Right atrium auricular region (tissue), 2 donors: ENCODE results near the gene CCDC142. TPM values are rescaled to one million over a fixed set of nuclear protein-coding genes. Genes with fewer than 3 reads are reported as not detected.

Experiments
- DNase-seq: peaks from one replicate; pipeline ENCODE4 v3.0.0-alpha.2; 2019; ENCODE audit warnings: low spot score
- H3K27ac ChIP-seq, 2 donors: fragments of 200-600 bp; sonication (generic); 1 replicate in 1 of 2; 2 replicates in 1 of 2; pipeline ENCODE4 v1.5.1; 2016 to 2019
- H3K27me3 ChIP-seq, 2 donors: fragments of 200-600 bp; sonication (generic); one replicate each; pipeline versions ENCODE4 v1.5.1 to v1.6.0; 2017 to 2019
- H3K36me3 ChIP-seq: fragments of 200-600 bp; sonication (generic); one replicate; pipeline ENCODE4 v1.5.1; 2016
- H3K4me1 ChIP-seq, 2 donors: fragments of 200-600 bp; sonication (generic); one replicate each; pipeline versions ENCODE4 v1.5.1 to v1.6.0; 2017 to 2019
- H3K4me3 ChIP-seq, 2 donors: fragments of 200-600 bp; sonication (generic); 1 replicate in 1 of 2; 2 replicates in 1 of 2; pipeline ENCODE4 v1.5.1; 2017 to 2019; ENCODE audit warnings: mild to moderate bottlenecking in 1 of 2, moderate library complexity in 1 of 2
- H3K9me3 ChIP-seq, 2 donors: fragments of 200-600 bp; sonication (generic); one replicate each; pipeline ENCODE4 v1.5.1; 2019
- CTCF ChIP-seq, 2 donors: fragments of 200-600 bp; sonication (generic); IDR thresholded peaks; one replicate each; pipeline ENCODE4 v1.5.1; 2019; ENCODE audit warnings: antibody characterized with exemption in 2 of 2
- total RNA-seq, 2 donors: library from RNA; depleted of rRNA; stranded (reverse); fragments of >200 nt; gene quantifications; one replicate each; pipeline ENCODE4 v1.1.0, GENCODE V29; 2016

The CCDC142 gene
- total RNA-seq, 2 donors from 2014 or later, result 3.8 to 13.6 TPM

- Histone ChIP-seq H3K4me3 (peak overlapping the region in 1 of 2 donors; percentile 28), H3K27ac (peak overlapping the region; percentile 7 to 27), H3K36me3 (peaks cover 12% of the 10 kb centered on the region), H3K4me1 (peaks cover 0 to 50% of the 10 kb centered on the region in 2 donors), H3K27me3 (no peaks in the 10 kb centered on the region), H3K9me3 (no peaks in the 10 kb centered on the region)
- no peak for TF ChIP-seq CTCF (IDR thresholded peaks at IDR 0.05)
- DNase-seq, result no peak
Observed at GRCh38 chr2:74436111-74436805, 46.5 kb downstream of the CCDC142 start.

GRCh38 chr2:74430502-74430901 lies 52.3 kb downstream of the CCDC142 start:
- Histone ChIP-seq H3K27me3 (no peaks in the 10 kb centered on the region), H3K9me3 (no peaks in the 10 kb centered on the region), H3K36me3 (peaks cover 60% of the 10 kb centered on the region), H3K4me3 (no peak overlapping the region), H3K27ac (no peak overlapping the region), H3K4me1 (peaks cover 0 to under 1% of the 10 kb centered on the region in 2 donors)
- no peak for TF ChIP-seq CTCF (IDR thresholded peaks at IDR 0.05)
- no peak for DNase-seq

- no peak for TF ChIP-seq CTCF (IDR thresholded peaks at IDR 0.05)
Observed at GRCh38 chr2:74429487-74430451, 53.0 kb downstream of the CCDC142 start.

GRCh38 chr2:74428675-74429074 lies 54.1 kb downstream of the CCDC142 start:
- TF ChIP-seq CTCF (IDR thresholded peaks at IDR 0.05), result no peak
- no peaks in the 10 kb centered on the region for H3K27me3 ChIP-seq
- no peak overlapping the region for H3K27ac ChIP-seq
- H3K4me3 ChIP-seq, result no peak overlapping the region
- H3K36me3 ChIP-seq, result peaks cover 63% of the 10 kb centered on the region
- DNase-seq, result no peak
- H3K4me1 ChIP-seq, result no peaks in the 10 kb centered on the region
- no peaks in the 10 kb centered on the region for H3K9me3 ChIP-seq

More at GRCh38 chr2:74429487-74430451, 53.0 kb downstream of the CCDC142 start:
- Histone ChIP-seq H3K4me3 (no peak overlapping the region), H3K27me3 (no peaks in the 10 kb centered on the region), H3K9me3 (no peaks in the 10 kb centered on the region), H3K27ac (no peak overlapping the region), H3K36me3 (peaks cover 63% of the 10 kb centered on the region), H3K4me1 (no peaks in the 10 kb centered on the region)
- no peak for DNase-seq

- Histone ChIP-seq H3K4me1 (no peaks in the 10 kb centered on the region), H3K36me3 (peaks cover 63% of the 10 kb centered on the region), H3K27ac (no peak overlapping the region), H3K9me3 (no peaks in the 10 kb centered on the region), H3K4me3 (no peak overlapping the region), H3K27me3 (no peaks in the 10 kb centered on the region)
- DNase-seq, result no peak
- no peak for TF ChIP-seq CTCF (IDR thresholded peaks at IDR 0.05)
Observed at GRCh38 chr2:74427551-74427950, 55.2 kb downstream of the CCDC142 start.
